Measurements from ENCODE around the gene PRSS1. TPM values are rescaled to one million over a fixed set of nuclear protein-coding genes. Genes with fewer than 3 reads are reported as not detected.

PRSS1 gene
- total and polyA plus RNA-seq, 2 of the 8 experiments (the other 6 are each of a cell fraction or from before 2014, with no cell fraction given) = 0.09 TPM; not detected in 1

GRCh38 chr7:142745745-142746144 lies 3.5 kb upstream of the PRSS1 start:
- Histone ChIP-seq H4K5ac (ENCODE audit: insufficient read length, low read depth, low read length) (no peak overlapping the region), H3K4me1 (replicated peaks in 1 of 4; ENCODE audit: control insufficient read depth in 3 of 4, insufficient read depth in 4 of 4, low read length in 3 of 4) (no peaks in the 10 kb centered on the region), H3K79me1 (ENCODE audit: low read depth, low read length) (no peaks in the 10 kb centered on the region), H3K4me2 (ENCODE audit: insufficient read depth in 1 of 2, low read depth in 2 of 2, low read length in 2 of 2) (no peak overlapping the region), H3K9ac (replicated peaks in 1 of 4; ENCODE audit: extremely low read depth in 1 of 4, low read depth in 3 of 4, low read length in 3 of 4) (no peak overlapping the region), H2AK5ac (ENCODE audit: low read depth, low read length) (no peak overlapping the region), H3K14ac (ENCODE audit: insufficient read length) (no peak overlapping the region), H4K91ac (replicated peaks; ENCODE audit: insufficient read length, low read length) (no peak overlapping the region), H3K23ac (ENCODE audit: insufficient read length) (no peak overlapping the region), H3K23me2 (ENCODE audit: low read depth, low read length) (no peaks in the 10 kb centered on the region), H2BK20ac (ENCODE audit: low read length) (no peak overlapping the region), H3K27ac (ENCODE audit: low read depth, low read length) (no peak overlapping the region), H3K4ac (replicated peaks; ENCODE audit: insufficient read length, low read depth, low read length) (no peak overlapping the region), H2BK5ac (ENCODE audit: low read depth, low read length) (no peak overlapping the region), H3K9me3 (ENCODE audit: insufficient read depth in 2 of 2, low read depth in 1 of 2, low read length in 1 of 2) (no peaks in the 10 kb centered on the region), H3K79me2 (ENCODE audit: control insufficient read depth in 1 of 2, insufficient read depth in 2 of 2, low read length in 2 of 2) (no peaks in the 10 kb centered on the region), H2BK15ac (ENCODE audit: low read length) (no peak overlapping the region), H3K36me3 (ENCODE audit: control insufficient read depth in 2 of 4, insufficient read depth in 4 of 4, low read length in 3 of 4) (no peaks in the 10 kb centered on the region), H2BK12ac (ENCODE audit: low read depth, low read length) (no peak overlapping the region), H3K27me3 (replicated peaks in 1 of 4; ENCODE audit: control insufficient read depth in 3 of 4, extremely low read depth in 1 of 4, insufficient read depth in 3 of 4, low read length in 3 of 4) (no peaks in the 10 kb centered on the region), H4K8ac (ENCODE audit: extremely low read depth, insufficient read depth, low read length) (no peak overlapping the region), H4K20me1 (replicated peaks in 1 of 2; ENCODE audit: control insufficient read depth in 1 of 2, insufficient read depth in 2 of 2, low read length in 2 of 2) (no peaks in the 10 kb centered on the region), H3K4me3 (ENCODE audit: extremely low read depth in 1 of 4, insufficient read depth in 2 of 4, low read depth in 3 of 4, low read length in 4 of 4) (no peak overlapping the region), H2AFZ (ENCODE audit: low read length) (no peak overlapping the region), H3K18ac (ENCODE audit: extremely low read depth, low read length) (no peak overlapping the region), H2BK120ac (replicated peaks; ENCODE audit: low read depth, low read length) (no peak overlapping the region), H3K56ac (replicated peaks; ENCODE audit: insufficient read length, low read depth, low read length) (no peak overlapping the region)
- ChIA-PET POLR2A (ENCODE audit: partially characterized antibody) (no interaction called here), CTCF (ENCODE audit: partially characterized antibody) (interaction anchor here (0.6 to 1.4 kb wide), 7 partner anchors 10 to 400 kb away, joined by 3 to 4 read pairs (median 3); no protein-coding TSS in a partner anchor)
- no peak for DNase-seq (ENCODE audit: low read depth in 1 of 2, low spot score in 2 of 2)
- no peak for TF ChIP-seq EZH2 (IDR thresholded peaks at IDR 0.05; ENCODE audit: low read depth, low read length, severe bottlenecking)
- TF ChIP-seq CREB1 (IDR thresholded peaks at IDR 0.05) = no peak
- TF ChIP-seq, protein P1, sequence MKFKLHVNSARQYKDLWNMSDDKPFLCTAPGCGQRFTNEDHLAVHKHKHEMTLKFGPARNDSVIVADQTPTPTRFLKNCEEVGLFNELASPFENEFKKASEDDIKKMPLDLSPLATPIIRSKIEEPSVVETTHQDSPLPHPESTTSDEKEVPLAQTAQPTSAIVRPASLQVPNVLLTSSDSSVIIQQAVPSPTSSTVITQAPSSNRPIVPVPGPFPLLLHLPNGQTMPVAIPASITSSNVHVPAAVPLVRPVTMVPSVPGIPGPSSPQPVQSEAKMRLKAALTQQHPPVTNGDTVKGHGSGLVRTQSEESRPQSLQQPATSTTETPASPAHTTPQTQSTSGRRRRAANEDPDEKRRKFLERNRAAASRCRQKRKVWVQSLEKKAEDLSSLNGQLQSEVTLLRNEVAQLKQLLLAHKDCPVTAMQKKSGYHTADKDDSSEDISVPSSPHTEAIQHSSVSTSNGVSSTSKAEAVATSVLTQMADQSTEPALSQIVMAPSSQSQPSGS (IDR thresholded peaks at IDR 0.05; ENCODE audit: low read length) = no peak
- TF ChIP-seq ASH2L (IDR thresholded peaks at IDR 0.05; ENCODE audit: low read length) = no peak
- no peak for TF ChIP-seq POLR2AphosphoS5 (IDR thresholded peaks at IDR 0.05; ENCODE audit: low read depth, low read length)
- no peak for TF ChIP-seq KDM5A (IDR thresholded peaks at IDR 0.05; ENCODE audit: low read length)
- no peak for TF ChIP-seq KDM4A (IDR thresholded peaks at IDR 0.05; ENCODE audit: low read depth, low read length, severe bottlenecking)
- no peak for TF ChIP-seq SIX5 (IDR thresholded peaks at IDR 0.05; ENCODE audit: low read depth, low read length)
- no peak for TF ChIP-seq TEAD4 (IDR thresholded peaks at IDR 0.05; ENCODE audit: low read depth, low read length)
- no peak for FAIRE-seq
- WGBS, 2 experiments (ENCODE audit: extremely low coverage in 1 of 2, insufficient coverage in 1 of 2, insufficient read length in 1 of 2, insufficient replicate concordance in 2 of 2, low coverage in 1 of 2, low lambda C conversion rate in 2 of 2, missing lambda C conversion rate in 1 of 2) = 72% methylated on average over 2 of the region's 4 CpGs; no CpG with 5 or more reads in 1 of the 2 experiments

Measured in H1 (cell line).